H1 (cell line): Measurements from ENCODE around the gene RNASEL. TPM values are rescaled to one million over a fixed set of nuclear protein-coding genes. Genes with fewer than 3 reads are reported as not detected.

Experiments used
- CTCF ChIA-PET: fragments of 300-600 bp; sonication (Branson Sonifier 250); formaldehyde crosslinking; loops from one replicate; lab custom pipeline; 2021; ENCODE audit not compliant: partially characterized antibody; lab: Charles Lee
- POLR2A ChIA-PET: fragments of 300-600 bp; sonication (Branson Sonifier 250); formaldehyde crosslinking; loops from one replicate; lab custom pipeline; 2021; ENCODE audit warnings: inconsistent platforms; ENCODE audit not compliant: partially characterized antibody; lab: Charles Lee
- DNase-seq, 2 experiments: peaks; one replicate each; pipeline versions ENCODE4 v3.0.0 to v3.0.0-alpha.2; 2010 to 2022; ENCODE audit warnings: low spot score in 2 of 2, low read depth in 1 of 2, mixed read lengths in 1 of 2
- FAIRE-seq: peaks from 2 replicates; lab custom pipeline; 2011; peaks lifted over from hg19 to GRCh38; lab: Jason Lieb, UNC
- H2AFZ ChIP-seq: 2 replicates; pipeline ENCODE4 v1.8.1; 2012; ENCODE audit warnings: low read length, inconsistent platforms
- H2AK5ac ChIP-seq: 2 replicates; pipeline ENCODE4 v1.6.1; 2013; ENCODE audit warnings: low read depth, low read length
- H2BK120ac ChIP-seq: replicated peaks from 2 replicates; pipeline ENCODE3; 2013; ENCODE audit warnings: low read depth, low read length, inconsistent platforms
- H2BK12ac ChIP-seq: 2 replicates; pipeline ENCODE4 v1.6.1; 2013; ENCODE audit warnings: low read depth, low read length
- H2BK15ac ChIP-seq: 2 replicates; pipeline ENCODE4 v1.6.1; 2013; ENCODE audit warnings: low read length
- H2BK20ac ChIP-seq: 2 replicates; pipeline ENCODE4 v1.6.1; 2013; ENCODE audit warnings: low read length
- H2BK5ac ChIP-seq: 2 replicates; pipeline ENCODE4 v1.6.1; 2013; ENCODE audit warnings: low read depth, low read length
- H3K14ac ChIP-seq: 2 replicates; pipeline ENCODE4 v1.6.1; 2013; ENCODE audit warnings: inconsistent platforms; ENCODE audit not compliant: insufficient read length
- H3K18ac ChIP-seq: 2 replicates; pipeline ENCODE4 v1.6.1; 2013; ENCODE audit warnings: low read length; ENCODE audit errors: extremely low read depth
- H3K23ac ChIP-seq: 2 replicates; pipeline ENCODE4 v1.6.1; 2013; ENCODE audit warnings: inconsistent platforms; ENCODE audit not compliant: insufficient read length
- H3K23me2 ChIP-seq: 2 replicates; pipeline ENCODE4 v1.6.1; 2013; ENCODE audit warnings: low read depth, low read length
- H3K27ac ChIP-seq: 2 replicates; pipeline ENCODE4 v1.6.1; 2011; ENCODE audit warnings: low read depth, low read length, inconsistent platforms
- H3K27me3 ChIP-seq, 4 experiments: replicated peaks in 1 of 4; 1 replicate in 1 of 4; 2 replicates in 3 of 4; pipeline versions ENCODE4 v1.6.1 to v1.8.1; 2011 to 2013; ENCODE audit warnings: low read length in 3 of 4, mild to moderate bottlenecking in 3 of 4, inconsistent platforms in 2 of 4, mixed read lengths in 2 of 4, moderate library complexity in 1 of 4; ENCODE audit not compliant: control insufficient read depth in 3 of 4, insufficient read depth in 3 of 4; ENCODE audit errors: extremely low read depth in 1 of 4
- H3K36me3 ChIP-seq, 4 experiments: 2 replicates each; pipeline versions ENCODE4 v1.6.1 to v1.8.1; 2011 to 2013; ENCODE audit warnings: mild to moderate bottlenecking in 4 of 4, low read length in 3 of 4, moderate library complexity in 2 of 4, control low read depth in 1 of 4, inconsistent platforms in 1 of 4; ENCODE audit not compliant: insufficient read depth in 4 of 4, control insufficient read depth in 2 of 4
- H3K4ac ChIP-seq: replicated peaks from 2 replicates; pipeline ENCODE3; 2013; ENCODE audit warnings: low read length, low read depth, mixed read lengths, inconsistent platforms; ENCODE audit not compliant: insufficient read length
- H3K4me1 ChIP-seq, 4 experiments: replicated peaks in 1 of 4; 1 replicate in 1 of 4; 2 replicates in 3 of 4; pipeline versions ENCODE4 v1.6.1 to v1.8.1; 2011 to 2013; ENCODE audit warnings: low read length in 3 of 4, inconsistent platforms in 2 of 4, mixed read lengths in 1 of 4; ENCODE audit not compliant: insufficient read depth in 4 of 4, control insufficient read depth in 3 of 4
- H3K4me2 ChIP-seq, 2 experiments: 2 replicates each; pipeline versions ENCODE4 v1.6.1 to v1.8.1; 2011 to 2013; ENCODE audit warnings: low read depth in 2 of 2, low read length in 2 of 2, control low read depth in 1 of 2, inconsistent platforms in 1 of 2, mild to moderate bottlenecking in 1 of 2; ENCODE audit not compliant: insufficient read depth in 1 of 2
- H3K4me3 ChIP-seq, 4 experiments: fragments of 200-600, 300-600 bp in 1 of 4; sonication (generic), shearing (Covaris generic), sonication (Bioruptor Twin) in 1 of 4; 2 replicates each; pipeline versions ENCODE4 v1.5.1 to v1.8.1; 2011 to 2016; ENCODE audit warnings: low read length in 4 of 4, low read depth in 3 of 4, control low read depth in 2 of 4, inconsistent platforms in 2 of 4, mild to moderate bottlenecking in 2 of 4, mixed read lengths in 1 of 4, moderate library complexity in 1 of 4; ENCODE audit not compliant: insufficient read depth in 2 of 4; ENCODE audit errors: extremely low read depth in 1 of 4
- H3K56ac ChIP-seq: replicated peaks from 2 replicates; pipeline ENCODE3; 2013; ENCODE audit warnings: low read depth, mild to moderate bottlenecking, mixed read lengths, low read length, inconsistent platforms; ENCODE audit not compliant: insufficient read length
- H3K79me1 ChIP-seq: 2 replicates; pipeline ENCODE4 v1.6.1; 2013; ENCODE audit warnings: low read depth, low read length, control low read depth
- H3K79me2 ChIP-seq, 2 experiments: 2 replicates each; pipeline versions ENCODE4 v1.6.1 to v1.8.1; 2012 to 2013; ENCODE audit warnings: low read length in 2 of 2, mild to moderate bottlenecking in 2 of 2, inconsistent platforms in 1 of 2; ENCODE audit not compliant: insufficient read depth in 2 of 2, control insufficient read depth in 1 of 2
- H3K9ac ChIP-seq, 4 experiments: replicated peaks in 1 of 4; 1 replicate in 1 of 4; 2 replicates in 3 of 4; pipeline versions ENCODE4 v1.6.1 to v1.8.1; 2011 to 2013; ENCODE audit warnings: low read depth in 3 of 4, low read length in 3 of 4, control low read depth in 2 of 4, mild to moderate bottlenecking in 2 of 4, moderate library complexity in 2 of 4, inconsistent platforms in 1 of 4; ENCODE audit errors: extremely low read depth in 1 of 4
- H3K9me3 ChIP-seq, 2 experiments: 2 replicates each; pipeline versions ENCODE4 v1.6.1 to v1.8.1; 2012 to 2013; ENCODE audit warnings: mild to moderate bottlenecking in 2 of 2, moderate library complexity in 2 of 2, control low read depth in 1 of 2, inconsistent platforms in 1 of 2, low read depth in 1 of 2, low read length in 1 of 2, mixed read lengths in 1 of 2; ENCODE audit not compliant: insufficient read depth in 2 of 2
- H4K20me1 ChIP-seq, 2 experiments: replicated peaks in 1 of 2; 2 replicates each; pipeline versions ENCODE3 to v1.8.1; 2011 to 2013; ENCODE audit warnings: inconsistent platforms in 2 of 2, low read length in 2 of 2, mild to moderate bottlenecking in 1 of 2; ENCODE audit not compliant: insufficient read depth in 2 of 2, control insufficient read depth in 1 of 2
- H4K5ac ChIP-seq: 2 replicates; pipeline ENCODE4 v1.6.1; 2013; ENCODE audit warnings: low read length, low read depth, mixed read lengths, inconsistent platforms; ENCODE audit not compliant: insufficient read length
- H4K8ac ChIP-seq: 2 replicates; pipeline ENCODE4 v1.8.0; 2013; ENCODE audit warnings: mild to moderate bottlenecking, moderate library complexity, low read length, inconsistent platforms; ENCODE audit not compliant: insufficient read depth; ENCODE audit errors: extremely low read depth
- H4K91ac ChIP-seq: replicated peaks from 2 replicates; pipeline ENCODE3; 2013; ENCODE audit warnings: low read length, mixed read lengths, inconsistent platforms; ENCODE audit not compliant: insufficient read length
- CBX5 ChIP-seq: fragments of 300-800, 300-1000 bp; sonication (generic); IDR thresholded peaks from 2 replicates; pipeline ENCODE4 v1.7.1; 2016; ENCODE audit warnings: antibody characterized with exemption, low read length, low read depth
- EP300 ChIP-seq, 2 experiments: IDR thresholded peaks; 1 replicate in 1 of 2; 2 replicates in 1 of 2; pipeline ENCODE4 v1.6.1; 2011 to 2012; ENCODE audit warnings: low read depth in 2 of 2, low read length in 2 of 2, mild to moderate bottlenecking in 2 of 2, borderline replicate concordance in 1 of 2, inconsistent platforms in 1 of 2, moderate library complexity in 1 of 2
- MAFK ChIP-seq: IDR thresholded peaks from 2 replicates; pipeline ENCODE4 v1.6.1; 2012; ENCODE audit warnings: low read depth, mild to moderate bottlenecking, improper control_type of control experiment, low read length
- POU5F1 ChIP-seq: IDR thresholded peaks from 2 replicates; pipeline ENCODE4 v1.6.1; 2011; ENCODE audit warnings: low read depth, mild to moderate bottlenecking, low read length, moderate library complexity
- RBBP5 ChIP-seq: IDR thresholded peaks from 2 replicates; pipeline ENCODE4 v1.7.1; 2012; ENCODE audit warnings: low read depth, mild to moderate bottlenecking, inconsistent platforms, low read length, moderate library complexity, borderline replicate concordance
- SIN3A ChIP-seq, 2 experiments: IDR thresholded peaks in 1 of 2; conservative IDR thresholded peaks in 1 of 2; 2 replicates each; pipeline ENCODE4 v1.6.1; 2011 to 2012; ENCODE audit warnings: low read length in 2 of 2, improper control_type of control experiment in 1 of 2, low read depth in 1 of 2, mild to moderate bottlenecking in 1 of 2
- WGBS, 2 experiments: shearing (Covaris generic) in 1 of 2; methylation state at CpG; one replicate each; pipeline versions ENCODE4 v1.1.6 to v1.1.7; 2013 to 2015; ENCODE audit warnings: low lambda C conversion rate in 2 of 2, mixed read lengths in 2 of 2, inconsistent platforms in 1 of 2, low coverage in 1 of 2, missing lambda C conversion rate in 1 of 2; ENCODE audit not compliant: insufficient replicate concordance in 2 of 2, insufficient coverage in 1 of 2, insufficient read length in 1 of 2; ENCODE audit errors: extremely low coverage in 1 of 2, missing lambda C conversion rate in 1 of 2; 5-methylcytosine and 5-hydroxymethylcytosine counted together
- polyA plus RNA-seq, 7 experiments: library from polyadenylated mRNA; depleted of rRNA in 3 of 7; stranded (reverse) in 5 of 7; unstranded in 2 of 7; fragments of >200 nt in 5 of 7; fragments of 200-250 nt in 2 of 7; gene quantifications; 1 replicate in 5 of 7; 2 replicates in 1 of 7; 4 replicates in 1 of 7; pipeline versions ENCODE4 v1.2.1 to v1.2.3, GENCODE V29; 2011 to 2013; ENCODE audit warnings: missing spikeins in 2 of 7, mixed read lengths in 2 of 7
- total RNA-seq: library from RNA; stranded (reverse); fragmentation: NEBNext Ultra II Directional; extraction: Animal tissue kit (Norgen Biotek cat#: 25700); gene quantifications from 2 replicates; pipeline ENCODE4 v1.2.1, GENCODE V29; 2021

The RNASEL gene
- total and polyA plus RNA-seq, 2 of the 8 experiments (the other 6 are each of a cell fraction or from before 2014, with no cell fraction given), result 0.39 to 0.78 TPM

- Histone ChIP-seq H3K4me1 (peaks cover 4 to 19% (median 8%) of the 10 kb centered on the region in 4 experiments), H3K36me3 (peaks cover 10 to 15% (median 12%) of the 10 kb centered on the region in 4 experiments; a peak in 5 of 8 replicates), H4K5ac (no peak overlapping the region), H3K56ac (no peak overlapping the region), H2BK120ac (no peak overlapping the region), H3K9me3 (no peaks in the 10 kb centered on the region), H3K4me2 (peak overlapping the region in 1 of 2 experiments; percentile 76; a peak in 1 of 4 replicates), H3K14ac (no peak overlapping the region), H2BK12ac (no peak overlapping the region), H3K23ac (no peak overlapping the region), H4K20me1 (peaks cover 2 to 4% of the 10 kb centered on the region in 2 experiments), H2AFZ (no peak overlapping the region), H3K18ac (no peak overlapping the region), H4K91ac (peak overlapping the region; percentile 20), H2BK20ac (0 out of 2 replicates have a peak overlapping the region, but pooled peaks have one; percentile 25), H4K8ac (no peak overlapping the region), H3K23me2 (peaks cover 7% of the 10 kb centered on the region), H3K27me3 (peaks cover 0 to 31% (median 20%) of the 10 kb centered on the region in 4 experiments; a peak in 6 of 7 replicates), H3K4me3 (peak overlapping the region in 1 of 4 experiments; percentile 24; a peak in 1 of 8 replicates), H2BK5ac (no peak overlapping the region), H3K79me2 (no peaks in the 10 kb centered on the region), H3K27ac (no peak overlapping the region), H2BK15ac (no peak overlapping the region), H3K4ac (no peak overlapping the region), H3K9ac (no peak overlapping the region), H2AK5ac (no peak overlapping the region), H3K79me1 (no peaks in the 10 kb centered on the region)
- TF ChIP-seq SIN3A (conservative IDR thresholded peaks at IDR 0.05 in 1 of 2, IDR thresholded peaks at IDR 0.05 in 1 of 2; ENCODE audit: low read depth in 1 of 2, low read length in 2 of 2), result no peak
- no peak for TF ChIP-seq RBBP5
- no peak for TF ChIP-seq CBX5
- no peak for TF ChIP-seq POU5F1
- no peak for TF ChIP-seq MAFK
- no peak for TF ChIP-seq EP300 (IDR thresholded peaks at IDR 0.05; ENCODE audit: borderline replicate concordance in 1 of 2, low read depth in 2 of 2, low read length in 2 of 2)
- ChIA-PET POLR2A (interaction anchor here (0.8 to 15.0 kb wide), 8 partner anchors 14 to 184 kb away, joined by 3 to 231 read pairs (median 10); partner anchors contain the start of gene NPL), CTCF (interaction anchor here (0.6 to 37.1 kb wide), 33 partner anchors 9 to 517 kb away, joined by 3 to 1131 read pairs (median 5); partner anchors contain the start of genes NPL and RGS8)
- 70% methylated on average over 4 of the region's 4 CpGs; no CpG with 5 or more reads in 1 of the 2 experiments for WGBS, 2 experiments
- FAIRE-seq (no peak), DNase-seq (no peak)
These were observed 12.9 kb upstream of the RNASEL start for GRCh38 chr1:182601913-182602312.
